Lung (tissue), 12 donors: ENCODE data around the gene STX8. TPM values are rescaled to one million over a fixed set of nuclear protein-coding genes. Genes with fewer than 3 reads are reported as not detected.

ENCODE experiments used
- ATAC-seq: fragments of 200-7000 bp; cut with Tn5 transposase; one replicate; pipeline ENCODE4 v1.9.1; 2020; ENCODE audit warnings: moderate number of reproducible peaks; ENCODE audit not compliant: insufficient read depth, low FRiP score
- DNase-seq, 3 donors: peaks; one replicate each; pipeline ENCODE4 v3.0.0-alpha.2; 2013 to 2017
- H3K27ac ChIP-seq, 2 donors: one replicate each; pipeline ENCODE4 v1.5.1; 2013; ENCODE audit warnings: mild to moderate bottlenecking in 2 of 2, moderate library complexity in 2 of 2, control low read depth in 1 of 2, inconsistent platforms in 1 of 2, low read depth in 1 of 2, low read length in 1 of 2
- H3K27me3 ChIP-seq, 3 donors: one replicate each; pipeline ENCODE4 v1.5.1; 2013; ENCODE audit warnings: low read length in 2 of 3; ENCODE audit not compliant: control insufficient read depth in 3 of 3, insufficient read depth in 3 of 3
- H3K36me3 ChIP-seq, 4 donors: one replicate each; pipeline ENCODE4 v1.5.1; 2013; ENCODE audit warnings: low read length in 4 of 4, mild to moderate bottlenecking in 1 of 4, moderate library complexity in 1 of 4; ENCODE audit not compliant: control insufficient read depth in 4 of 4, insufficient read depth in 4 of 4
- H3K4me1 ChIP-seq, 5 donors: one replicate each; pipeline ENCODE4 v1.5.1; 2013; ENCODE audit warnings: low read length in 5 of 5, mild to moderate bottlenecking in 2 of 5, moderate library complexity in 1 of 5; ENCODE audit not compliant: control insufficient read depth in 5 of 5, insufficient read depth in 5 of 5
- H3K4me3 ChIP-seq: one replicate; pipeline ENCODE4 v1.5.1; 2013; ENCODE audit warnings: mild to moderate bottlenecking, control low read depth, moderate library complexity
- H3K9ac ChIP-seq, 2 donors: one replicate each; pipeline ENCODE4 v1.5.1; 2013; ENCODE audit warnings: low read length in 2 of 2, control low read depth in 1 of 2; ENCODE audit not compliant: insufficient read depth in 1 of 2
- H3K9me3 ChIP-seq, 4 donors: one replicate each; pipeline ENCODE4 v1.5.1; 2013; ENCODE audit warnings: low read length in 3 of 4, mild to moderate bottlenecking in 1 of 4, moderate library complexity in 1 of 4; ENCODE audit not compliant: control insufficient read depth in 4 of 4, insufficient read depth in 3 of 4
- CTCF ChIP-seq: IDR thresholded peaks from 2 replicates; pipeline ENCODE4 v1.5.1; 2012; ENCODE audit warnings: mild to moderate bottlenecking; ENCODE audit errors: control extremely low read depth, extremely low read depth
- WGBS, 2 donors: extraction: QIAGEN DNeasy Blood & Tissue Kit; methylation state at CpG; one replicate each; pipeline ENCODE4 v1.1.7; 2013; 5-methylcytosine and 5-hydroxymethylcytosine counted together
- polyA plus RNA-seq, 2 donors: library from polyadenylated mRNA; stranded (reverse); fragments of 200-250 nt; gene quantifications; one replicate each; pipeline ENCODE4 v1.2.1, GENCODE V29; 2013
- total RNA-seq, 2 donors: library from RNA; depleted of rRNA in 1 of 2; stranded (reverse); fragments of >200 nt in 1 of 2; gene quantifications; one replicate each; pipeline ENCODE4 v1.2.1, GENCODE V29; 2014 to 2021
- donor health status: control.
- donor health status: control.
- donor health status: Bipolar disorder and iron deficiency.
- donor health status: healthy.
- donor health status: DM: yes; HTN: yes; CAD: no.

The STX8 gene
- total and polyA plus RNA-seq, 4 donors: 36.5 to 81.1 (median 63.2) TPM

- no peak for DNase-seq
Observed at GRCh38 chr17:9224485-9224884, 351.1 kb downstream of the STX8 start.

GRCh38 chr17:9223531-9223930, 352.1 kb downstream of the STX8 start:
- Histone ChIP-seq H3K9me3 (peaks cover 0 to 2% (median 0%) of the 10 kb centered on the region in 4 donors), H3K27ac (no peak overlapping the region), H3K36me3 (peaks cover 0 to 6% (median 0%) of the 10 kb centered on the region in 4 donors), H3K27me3 (peaks cover 0 to 12% (median 4%) of the 10 kb centered on the region in 3 donors), H3K4me1 (no peaks in the 10 kb centered on the region), H3K4me3 (no peak overlapping the region), H3K9ac (no peak overlapping the region)
- no peak for DNase-seq
- WGBS, 2 donors: 80 to 92% methylated on average over 7 to 8 of the region's 8 CpGs
- no peak for ATAC-seq
- no peak for TF ChIP-seq CTCF

More at GRCh38 chr17:9224485-9224884, 351.1 kb downstream of the STX8 start:
- Histone ChIP-seq H3K27me3 (peaks cover 0 to 18% (median 4%) of the 10 kb centered on the region in 3 donors), H3K4me1 (no peaks in the 10 kb centered on the region), H3K9me3 (peaks cover 0 to 2% (median 0%) of the 10 kb centered on the region in 4 donors), H3K4me3 (no peak overlapping the region), H3K27ac (no peak overlapping the region), H3K36me3 (peaks cover 0 to 6% (median 0%) of the 10 kb centered on the region in 4 donors), H3K9ac (no peak overlapping the region)
- ATAC-seq: no peak
- no peak for TF ChIP-seq CTCF
- 95 to 99% methylated on average over 7 of the region's 7 CpGs for WGBS, 2 donors

DNA sequence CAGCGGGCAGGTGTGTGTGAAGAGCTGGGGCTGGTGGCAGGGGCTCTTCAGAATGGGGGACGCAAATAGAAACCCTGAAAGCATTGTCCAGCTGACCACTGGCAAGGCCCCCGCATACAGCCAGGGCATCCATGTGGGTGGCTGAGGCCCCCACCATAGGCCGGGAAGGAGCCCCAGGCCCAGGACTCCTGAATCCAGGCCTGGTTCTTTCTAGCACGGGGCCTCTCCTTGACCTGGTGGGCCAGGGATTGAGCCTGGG, 353.8 kb downstream of the STX8 start:
- Histone ChIP-seq H3K4me1 (no peaks in the 10 kb centered on the region), H3K27me3 (peaks cover 0 to 2% (median 0%) of the 10 kb centered on the region in 3 donors), H3K9me3 (no peaks in the 10 kb centered on the region), H3K4me3 (no peak overlapping the region), H3K36me3 (no peaks in the 10 kb centered on the region), H3K27ac (no peak overlapping the region), H3K9ac (no peak overlapping the region)
- DNase-seq (no peak), ATAC-seq (no peak)
- TF ChIP-seq CTCF: no peak
- WGBS, 2 donors: 94 to 97% methylated on average over 4 to 5 of the region's 5 CpGs
